HG03045 (cell line): ENCODE data around the gene SYNGR1.

ENCODE experiments used
- ATAC-seq: cut with Tn5 transposase; IDR thresholded peaks from one replicate; pipeline ENCODE4 v1.9.1; 2021; ENCODE audit warnings: mild to moderate bottlenecking, moderate library complexity; ENCODE audit not compliant: unreplicated experiment

The SYNGR1 gene

GRCh38 chr22:39367035-39367434 lies 17.2 kb downstream of the SYNGR1 start:
- ATAC-seq: no peak

- ATAC-seq: no peak
These were observed 18.7 kb downstream of the SYNGR1 start for GRCh38 chr22:39368461-39368911.

- no peak for ATAC-seq
These were observed 19.4 kb downstream of the SYNGR1 start for GRCh38 chr22:39369186-39369585.

- no peak for ATAC-seq
These were observed 19.8 kb downstream of the SYNGR1 start for GRCh38 chr22:39369586-39369985.

GRCh38 chr22:39371732-39372131 lies 21.9 kb downstream of the SYNGR1 start:
- ATAC-seq: no peak

GRCh38 chr22:39374191-39374590 lies 24.4 kb downstream of the SYNGR1 start:
- ATAC-seq: no peak

- ATAC-seq: no peak
These were observed 25.0 kb downstream of the SYNGR1 start for GRCh38 chr22:39374801-39375200.

GRCh38 chr22:39375646-39376045 lies 25.9 kb downstream of the SYNGR1 start:
- ATAC-seq: no peak

GRCh38 chr22:39379756-39380730 lies 30.3 kb downstream of the SYNGR1 start:
- no peak for ATAC-seq

- ATAC-seq: no peak
These were observed 31.4 kb downstream of the SYNGR1 start for GRCh38 chr22:39381009-39381755.

GRCh38 chr22:39381930-39382329 lies 32.1 kb downstream of the SYNGR1 start:
- no peak for ATAC-seq

GRCh38 chr22:39382410-39382809 lies 32.6 kb downstream of the SYNGR1 start:
- peak; percentile 61 for ATAC-seq

- no peak for ATAC-seq
These were observed 34.2 kb downstream of the SYNGR1 start for GRCh38 chr22:39383841-39384625.

- ATAC-seq: no peak
These were observed 35.1 kb downstream of the SYNGR1 start for GRCh38 chr22:39384750-39385480.

GRCh38 chr22:39388261-39389011 lies 38.6 kb downstream of the SYNGR1 start:
- no peak for ATAC-seq

- no peak for ATAC-seq
These were observed 39.6 kb downstream of the SYNGR1 start for GRCh38 chr22:39389420-39389819.

- no peak for ATAC-seq
These were observed 42.7 kb downstream of the SYNGR1 start for GRCh38 chr22:39392341-39392948.

GRCh38 chr22:39395936-39396796 lies 46.4 kb downstream of the SYNGR1 start:
- no peak for ATAC-seq
